ENCODE measurements around the gene MMP10. TPM values are rescaled to one million over a fixed set of nuclear protein-coding genes. Genes with fewer than 3 reads are reported as not detected.

MMP10 gene
- total and polyA plus RNA-seq, 2 of the 8 experiments (the other 6 are each of a cell fraction or from before 2014, with no cell fraction given): 0.03 to 0.17 TPM

DNA sequence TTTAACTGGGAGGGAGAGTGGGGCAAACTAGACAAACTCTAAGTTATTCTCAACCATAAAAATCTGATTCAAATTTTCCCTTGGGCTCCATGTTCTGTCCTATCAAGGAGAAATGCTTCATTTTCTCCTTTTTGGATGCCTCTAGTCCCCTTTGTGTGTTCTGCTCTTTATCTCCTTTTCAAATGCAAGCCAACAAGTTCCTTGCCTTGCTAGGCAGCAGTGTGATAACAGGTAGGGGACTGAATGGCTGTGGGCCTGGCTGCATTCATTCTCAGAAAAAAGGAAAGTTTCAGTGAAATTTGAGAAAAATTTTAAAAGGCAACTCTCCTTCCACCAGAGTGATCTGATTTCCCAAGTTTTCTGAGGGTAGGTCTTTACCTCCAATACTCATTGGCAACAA lies 28.8 kb downstream of the MMP10 start (continued):
- TF ChIP-seq KDM5A (IDR thresholded peaks at IDR 0.05; ENCODE audit: low read length) (no peak), SRF (IDR thresholded peaks at IDR 0.05; ENCODE audit: low read depth, low read length) (no peak), PHF8 (conservative IDR thresholded peaks at IDR 0.05; ENCODE audit: low read depth, low read length) (no peak)
